H9 (cell line): ENCODE results near the gene SPECC1. TPM values are rescaled to one million over a fixed set of nuclear protein-coding genes. Genes with fewer than 3 reads are reported as not detected.

Experiments used
- DNase-seq: peaks from one replicate; pipeline ENCODE4 v3.0.0-alpha.2; 2017
- H2AFZ ChIP-seq: one replicate; pipeline ENCODE4 v1.6.1; 2013; ENCODE audit warnings: mild to moderate bottlenecking, low read length, control low read depth, moderate library complexity
- H2AK5ac ChIP-seq: 2 replicates; pipeline ENCODE4 v1.6.1; 2013; ENCODE audit warnings: low read length, control low read depth, mixed read lengths; ENCODE audit not compliant: insufficient read length
- H2BK120ac ChIP-seq: one replicate; pipeline ENCODE4 v1.6.1; 2013; ENCODE audit warnings: low read depth, mild to moderate bottlenecking, low read length, control low read depth, inconsistent platforms; ENCODE audit not compliant: poor library complexity, severe bottlenecking
- H2BK12ac ChIP-seq: 2 replicates; pipeline ENCODE4 v1.6.1; 2013; ENCODE audit warnings: low read length, control low read depth, mixed read lengths, low read depth; ENCODE audit not compliant: insufficient read length
- H2BK15ac ChIP-seq: 2 replicates; pipeline ENCODE4 v1.6.1; 2013; ENCODE audit warnings: low read depth, low read length, control low read depth
- H2BK20ac ChIP-seq: one replicate; pipeline ENCODE4 v1.6.1; 2013; ENCODE audit warnings: low read depth, mild to moderate bottlenecking, low read length, control low read depth, inconsistent platforms; ENCODE audit not compliant: poor library complexity, severe bottlenecking
- H2BK5ac ChIP-seq: 2 replicates; pipeline ENCODE4 v1.6.1; 2013; ENCODE audit warnings: low read length, control low read depth, mixed read lengths; ENCODE audit not compliant: insufficient read length
- H3K14ac ChIP-seq: 2 replicates; pipeline ENCODE4 v1.6.1; 2013; ENCODE audit warnings: low read length, control low read depth; ENCODE audit not compliant: insufficient read depth
- H3K18ac ChIP-seq: 2 replicates; pipeline ENCODE4 v1.6.1; 2013; ENCODE audit warnings: low read depth, mild to moderate bottlenecking, mixed read lengths, low read length, control low read depth; ENCODE audit not compliant: insufficient read length
- H3K23ac ChIP-seq: 2 replicates; pipeline ENCODE4 v1.6.1; 2013; ENCODE audit warnings: low read length, control low read depth, mixed read lengths, low read depth; ENCODE audit not compliant: insufficient read length
- H3K23me2 ChIP-seq: 2 replicates; pipeline ENCODE4 v1.6.1; 2013; ENCODE audit warnings: low read depth, mild to moderate bottlenecking, mixed read lengths, low read length, control low read depth; ENCODE audit not compliant: insufficient read length, poor library complexity, severe bottlenecking
- H3K27ac ChIP-seq: 2 replicates; pipeline ENCODE4 v1.5.1; 2013; ENCODE audit warnings: low read length, control low read depth, mixed read lengths, low read depth; ENCODE audit not compliant: insufficient read length
- H3K27me3 ChIP-seq: 2 replicates; pipeline ENCODE4 v1.6.1; 2013; ENCODE audit warnings: low read length, control low read depth, inconsistent platforms; ENCODE audit not compliant: insufficient read depth
- H3K4ac ChIP-seq: 2 replicates; pipeline ENCODE4 v1.6.1; 2013; ENCODE audit warnings: low read depth, mild to moderate bottlenecking, control low read depth, inconsistent platforms, low read length, moderate library complexity
- H3K4me1 ChIP-seq: 2 replicates; pipeline ENCODE4 v1.6.1; 2013; ENCODE audit warnings: low read length, control low read depth, inconsistent platforms; ENCODE audit not compliant: insufficient read depth
- H3K4me2 ChIP-seq: 2 replicates; pipeline ENCODE4 v1.6.1; 2013; ENCODE audit warnings: low read length, control low read depth, mixed read lengths; ENCODE audit not compliant: insufficient read length, insufficient read depth
- H3K56ac ChIP-seq: 2 replicates; pipeline ENCODE4 v1.6.1; 2013; ENCODE audit warnings: low read depth, mild to moderate bottlenecking, mixed read lengths, low read length, control low read depth; ENCODE audit not compliant: insufficient read length
- H3K79me1 ChIP-seq: 2 replicates; pipeline ENCODE4 v1.6.1; 2013; ENCODE audit warnings: low read depth, mild to moderate bottlenecking, moderate library complexity, low read length, control low read depth, inconsistent platforms; ENCODE audit not compliant: insufficient read depth, poor library complexity, severe bottlenecking
- H3K79me2 ChIP-seq: 2 replicates; pipeline ENCODE4 v1.6.1; 2013; ENCODE audit warnings: low read length, control low read depth, inconsistent platforms; ENCODE audit not compliant: insufficient read depth
- H3K9ac ChIP-seq: 2 replicates; pipeline ENCODE4 v1.6.1; 2013; ENCODE audit warnings: low read length, control low read depth, mixed read lengths; ENCODE audit not compliant: insufficient read length; ENCODE audit errors: extremely low read depth
- H3K9me3 ChIP-seq: one replicate; pipeline ENCODE4 v1.6.1; 2013; ENCODE audit warnings: low read depth, low read length, inconsistent platforms; ENCODE audit not compliant: control insufficient read depth
- H3T11ph ChIP-seq: one replicate; pipeline ENCODE4 v1.6.1; 2013; ENCODE audit warnings: mild to moderate bottlenecking, low read length, control low read depth, inconsistent platforms
- H4K20me1 ChIP-seq: one replicate; pipeline ENCODE4 v1.6.1; 2013; ENCODE audit not compliant: control insufficient read depth, insufficient read length, insufficient read depth
- H4K5ac ChIP-seq: 2 replicates; pipeline ENCODE4 v1.6.1; 2013; ENCODE audit warnings: low read depth, mild to moderate bottlenecking, mixed read lengths, low read length, control low read depth; ENCODE audit not compliant: insufficient read length
- H4K8ac ChIP-seq: replicated peaks from 2 replicates; pipeline ENCODE4 v1.6.1; 2013; ENCODE audit warnings: low read length, control low read depth, mixed read lengths, low read depth; ENCODE audit not compliant: insufficient read length
- H4K91ac ChIP-seq: 2 replicates; pipeline ENCODE4 v1.6.1; 2013; ENCODE audit warnings: low read depth, mild to moderate bottlenecking, moderate library complexity, mixed read lengths, low read length, control low read depth; ENCODE audit not compliant: insufficient read length
- H3K27ac Mint-ChIP-seq, 3 experiments: 2 replicates in 2 of 3; 3 replicates in 1 of 3; pipeline ENCODE4 v1.8.0; 2020 to 2021; ENCODE audit warnings: mixed read lengths in 3 of 3, mild to moderate bottlenecking in 1 of 3, moderate library complexity in 1 of 3
- H3K27me3 Mint-ChIP-seq: 2 replicates; pipeline ENCODE4 v1.8.0; 2021; ENCODE audit warnings: low read depth, mild to moderate bottlenecking, moderate library complexity, mixed read lengths
- H3K36me3 Mint-ChIP-seq, 3 experiments: 2 replicates in 2 of 3; 3 replicates in 1 of 3; pipeline ENCODE4 v1.8.0; 2020 to 2021; ENCODE audit warnings: low read depth in 3 of 3, mixed read lengths in 3 of 3; ENCODE audit not compliant: insufficient read depth in 1 of 3
- H3K4me1 Mint-ChIP-seq, 2 experiments: 2 replicates each; pipeline ENCODE4 v1.8.0; 2020; ENCODE audit warnings: mixed read lengths in 2 of 2
- H3K4me3 Mint-ChIP-seq, 2 experiments: 2 replicates in 1 of 2; 3 replicates in 1 of 2; pipeline ENCODE4 v1.8.0; 2020 to 2021; ENCODE audit warnings: mild to moderate bottlenecking in 2 of 2, mixed read lengths in 2 of 2, moderate library complexity in 1 of 2
- H3K9me3 Mint-ChIP-seq, 2 experiments: 2 replicates in 1 of 2; 3 replicates in 1 of 2; pipeline ENCODE4 v1.8.0; 2020; ENCODE audit warnings: mild to moderate bottlenecking in 2 of 2, mixed read lengths in 2 of 2, moderate library complexity in 1 of 2
- CTCF ChIP-seq: fragments of 200-600 bp; sonication (generic); conservative IDR thresholded peaks from 3 replicates; pipeline ENCODE4 v1.8.0; 2021; ENCODE audit warnings: antibody characterized with exemption, mild to moderate bottlenecking
- WGBS: extraction: QIAGEN DNeasy Blood & Tissue Kit; methylation state at CpG from one replicate; pipeline ENCODE4 v1.1.7; 2013; ENCODE audit warnings: missing lambda C conversion rate, low lambda C conversion rate, mixed read lengths; ENCODE audit not compliant: insufficient read length; ENCODE audit errors: extremely low coverage; 5-methylcytosine and 5-hydroxymethylcytosine counted together
- total RNA-seq: library from RNA; stranded (reverse); gene quantifications from 2 replicates; pipeline ENCODE4 v1.2.1, GENCODE V29; 2021

SPECC1 gene
- total RNA-seq, 1 experiment from 2014 or later, result 65.7 TPM

- H2BK15ac ChIP-seq, result no peak overlapping the region
- WGBS, result no CpG with 5 or more reads among the region's 3 CpGs
- H3K27ac Mint-ChIP-seq, result 0 out of 7 replicates have a peak overlapping the region, but pooled peaks of 1 of the 3 experiments have one; percentile 86
These were observed 215.2 kb downstream of the SPECC1 start for GRCh38 chr17:20224379-20224778.

More at GRCh38 chr17:20224379-20224778, 215.2 kb downstream of the SPECC1 start:
- Histone ChIP-seq H3K14ac (no peak overlapping the region), H3K4me1 (peaks cover 5% of the 10 kb centered on the region; the same call in 1 of the 2 replicates), H3K23ac (no peak overlapping the region), H3K79me1 (no peaks in the 10 kb centered on the region), H3K79me2 (no peaks in the 10 kb centered on the region; the same call in 1 of the 2 replicates), H4K8ac (no peak overlapping the region), H2BK12ac (no peak overlapping the region), H3K4ac (no peak overlapping the region), H3K56ac (no peak overlapping the region), H4K91ac (no peak overlapping the region), H2AFZ (no peak overlapping the region), H3K9ac (no peak overlapping the region), H3K27me3 (no peaks in the 10 kb centered on the region), H2AK5ac (no peak overlapping the region), H3K4me2 (no peak overlapping the region), H2BK20ac (no peak overlapping the region), H3K18ac (peak overlapping the region; percentile 46), H2BK120ac (no peak overlapping the region), H3K27ac (no peak overlapping the region), H3T11ph (no peak overlapping the region), H2BK5ac (no peak overlapping the region), H4K5ac (no peak overlapping the region), H3K23me2 (no peaks in the 10 kb centered on the region), H4K20me1 (peaks cover 3% of the 10 kb centered on the region), H3K9me3 (no peaks in the 10 kb centered on the region)
- no peak for TF ChIP-seq CTCF
- Mint-ChIP-seq H3K36me3 (peaks cover 24 to 33% (median 32%) of the 10 kb centered on the region in 3 experiments), H3K9me3 (peaks cover 3% of the 10 kb centered on the region in 2 experiments; a peak in 1 of 5 replicates), H3K4me3 (no peak overlapping the region), H3K27me3 (no peaks in the 10 kb centered on the region), H3K4me1 (peaks cover 50% of the 10 kb centered on the region in 2 experiments)
- DNase-seq, result no peak
